Thyroid gland (tissue), 4 donors: ENCODE results near the gene ADAP1. TPM values are rescaled to one million over a fixed set of nuclear protein-coding genes. Genes with fewer than 3 reads are reported as not detected.

Source experiments
- DNase-seq, 2 donors: peaks; one replicate each; pipeline ENCODE4 v3.0.0-alpha.2; 2019
- H3K27ac ChIP-seq, 3 donors: fragments of 200-600 bp; sonication (generic); 1 replicate in 2 of 3; 2 replicates in 1 of 3; pipeline ENCODE4 v1.5.1; 2016 to 2019; ENCODE audit warnings: mild to moderate bottlenecking in 1 of 3, moderate library complexity in 1 of 3
- H3K27me3 ChIP-seq: fragments of 200-600 bp; sonication (generic); one replicate; pipeline ENCODE4 v1.5.1; 2019
- H3K36me3 ChIP-seq, 2 donors: fragments of 200-600 bp; sonication (generic); one replicate each; pipeline ENCODE4 v1.5.1; 2016 to 2019
- H3K4me1 ChIP-seq, 2 donors: fragments of 200-600 bp; sonication (generic); one replicate each; pipeline ENCODE4 v1.5.1; 2017 to 2019
- H3K4me3 ChIP-seq, 3 donors: fragments of 200-600 bp; sonication (generic); replicated peaks in 1 of 3; 1 replicate in 2 of 3; 2 replicates in 1 of 3; pipeline ENCODE4 v1.5.1; 2016; ENCODE audit warnings: mild to moderate bottlenecking in 1 of 3
- H3K9me3 ChIP-seq: fragments of 200-600 bp; sonication (generic); one replicate; pipeline ENCODE4 v1.5.1; 2017
- POLR2A ChIP-seq, 2 donors: fragments of 450-650 bp; IDR thresholded peaks; one replicate each; pipeline ENCODE4 v1.6.1; 2017; ENCODE audit warnings: antibody characterized with exemption in 2 of 2, mild to moderate bottlenecking in 2 of 2, moderate library complexity in 1 of 2
- WGBS, 2 donors: methylation state at CpG; one replicate each; pipeline ENCODE4 v1.1.5; 2017; 5-methylcytosine and 5-hydroxymethylcytosine counted together
- intact Hi-C: fragments of 100-400 bp; cut with DNase I; formaldehyde crosslinking; loops from one replicate; pipeline ENCODE4 v1.15.1; 2023
- total RNA-seq, 4 donors: library from RNA; depleted of rRNA; stranded (reverse); fragments of >200 nt; gene quantifications; one replicate each; pipeline ENCODE4 v1.2.3, GENCODE V29; 2016
- TF ChIP-seq, protein P1 (sequence below), 6 experiments: fragments of 200-600 bp in 3 of 6; fragments of 450-650 bp in 3 of 6; sonication (generic) in 3 of 6; IDR thresholded peaks; one replicate each; pipeline ENCODE4 v1.5.1; 2016 to 2019; ENCODE audit warnings: antibody characterized with exemption in 6 of 6, mild to moderate bottlenecking in 2 of 6, inconsistent platforms in 1 of 6, moderate library complexity in 1 of 6

ADAP1 gene
- total RNA-seq, 4 donors from 2014 or later = 11.7 to 29.9 (median 23.4) TPM

DNA sequence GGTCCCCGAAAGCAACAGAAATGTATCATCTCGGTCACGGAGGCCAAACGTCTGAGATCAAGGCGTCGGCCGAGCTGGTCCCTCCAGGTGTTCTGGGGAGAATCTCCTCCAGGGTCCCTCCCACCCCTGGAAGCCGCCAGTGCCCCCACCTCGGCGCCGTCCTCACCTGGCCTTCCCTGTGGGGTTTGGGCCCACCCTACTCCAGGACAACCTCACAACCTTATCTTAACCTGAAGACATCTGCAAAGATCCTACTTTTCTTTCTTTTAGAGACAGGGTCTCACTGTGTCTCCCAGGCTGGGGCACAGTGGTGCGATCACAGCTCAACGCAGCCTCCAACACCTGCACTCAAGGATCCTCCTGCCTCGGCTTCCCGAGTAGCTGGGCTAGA is 33.4 kb downstream of the ADAP1 start:
- WGBS, 2 donors = 90 to 93% methylated on average over 15 of the region's 15 CpGs
- DNase-seq = peak in 1 of 2 donors; percentile 0

DNA sequence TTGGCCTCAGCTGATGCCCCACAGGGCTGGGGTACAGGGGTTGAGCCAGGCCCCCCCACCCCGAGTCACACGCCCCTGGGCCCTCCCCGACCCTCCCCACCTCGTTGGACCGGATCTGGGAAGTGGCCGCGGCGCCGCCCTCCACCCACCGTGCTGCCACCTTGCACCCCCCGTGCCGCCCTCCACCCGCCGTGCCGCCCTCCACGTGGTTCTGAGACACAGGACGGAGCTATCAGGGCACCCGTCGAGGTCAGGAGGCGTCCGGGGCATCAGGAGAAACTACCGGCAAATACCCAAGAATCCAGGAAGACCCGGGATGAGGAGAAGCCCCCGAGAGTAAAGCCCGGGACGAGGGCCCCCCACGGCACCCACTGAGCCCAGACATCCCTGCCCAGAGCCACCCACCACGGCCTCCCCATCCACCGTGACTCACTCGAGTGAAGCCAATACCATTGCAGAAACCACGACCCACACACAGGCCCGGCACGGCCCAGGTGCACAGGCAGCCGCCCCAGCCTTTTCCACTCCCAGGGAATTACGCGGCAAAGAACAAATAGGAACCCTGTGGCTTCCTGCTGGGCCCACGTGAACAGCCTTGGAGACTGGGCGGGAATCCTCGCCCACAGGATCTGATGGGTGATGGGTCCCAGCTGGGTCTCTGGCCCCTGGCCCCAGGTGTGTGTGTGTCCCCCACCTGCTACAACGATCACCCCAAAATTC is 34.0 kb downstream of the ADAP1 start:
- 91 to 93% methylated on average over 29 to 30 of the region's 40 CpGs for WGBS, 2 donors
- Histone ChIP-seq H3K36me3 (no peaks in the 10 kb centered on the region), H3K9me3 (no peaks in the 10 kb centered on the region), H3K4me3 (no peak overlapping the region), H3K27ac (no peak overlapping the region), H3K4me1 (peaks cover 8 to 15% of the 10 kb centered on the region in 2 donors), H3K27me3 (no peaks in the 10 kb centered on the region)
- intact Hi-C loops = no loop called here
- DNase-seq = peak in 1 of 2 donors; percentile 0
- TF ChIP-seq, protein P1, sequence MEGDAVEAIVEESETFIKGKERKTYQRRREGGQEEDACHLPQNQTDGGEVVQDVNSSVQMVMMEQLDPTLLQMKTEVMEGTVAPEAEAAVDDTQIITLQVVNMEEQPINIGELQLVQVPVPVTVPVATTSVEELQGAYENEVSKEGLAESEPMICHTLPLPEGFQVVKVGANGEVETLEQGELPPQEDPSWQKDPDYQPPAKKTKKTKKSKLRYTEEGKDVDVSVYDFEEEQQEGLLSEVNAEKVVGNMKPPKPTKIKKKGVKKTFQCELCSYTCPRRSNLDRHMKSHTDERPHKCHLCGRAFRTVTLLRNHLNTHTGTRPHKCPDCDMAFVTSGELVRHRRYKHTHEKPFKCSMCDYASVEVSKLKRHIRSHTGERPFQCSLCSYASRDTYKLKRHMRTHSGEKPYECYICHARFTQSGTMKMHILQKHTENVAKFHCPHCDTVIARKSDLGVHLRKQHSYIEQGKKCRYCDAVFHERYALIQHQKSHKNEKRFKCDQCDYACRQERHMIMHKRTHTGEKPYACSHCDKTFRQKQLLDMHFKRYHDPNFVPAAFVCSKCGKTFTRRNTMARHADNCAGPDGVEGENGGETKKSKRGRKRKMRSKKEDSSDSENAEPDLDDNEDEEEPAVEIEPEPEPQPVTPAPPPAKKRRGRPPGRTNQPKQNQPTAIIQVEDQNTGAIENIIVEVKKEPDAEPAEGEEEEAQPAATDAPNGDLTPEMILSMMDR (IDR thresholded peaks at IDR 0.05) = no peak
- TF ChIP-seq POLR2A (IDR thresholded peaks at IDR 0.05) = no peak

More for the DNA sequence above, 33.4 kb downstream of the ADAP1 start:
- Histone ChIP-seq H3K4me3 (no peak overlapping the region), H3K4me1 (peaks cover 6 to 10% of the 10 kb centered on the region in 2 donors), H3K36me3 (no peaks in the 10 kb centered on the region), H3K27me3 (no peaks in the 10 kb centered on the region), H3K27ac (no peak overlapping the region), H3K9me3 (no peaks in the 10 kb centered on the region)
- intact Hi-C loops = no loop called here
- TF ChIP-seq POLR2A (IDR thresholded peaks at IDR 0.05) = no peak
- TF ChIP-seq, protein P1 (IDR thresholded peaks at IDR 0.05) = no peak

DNA sequence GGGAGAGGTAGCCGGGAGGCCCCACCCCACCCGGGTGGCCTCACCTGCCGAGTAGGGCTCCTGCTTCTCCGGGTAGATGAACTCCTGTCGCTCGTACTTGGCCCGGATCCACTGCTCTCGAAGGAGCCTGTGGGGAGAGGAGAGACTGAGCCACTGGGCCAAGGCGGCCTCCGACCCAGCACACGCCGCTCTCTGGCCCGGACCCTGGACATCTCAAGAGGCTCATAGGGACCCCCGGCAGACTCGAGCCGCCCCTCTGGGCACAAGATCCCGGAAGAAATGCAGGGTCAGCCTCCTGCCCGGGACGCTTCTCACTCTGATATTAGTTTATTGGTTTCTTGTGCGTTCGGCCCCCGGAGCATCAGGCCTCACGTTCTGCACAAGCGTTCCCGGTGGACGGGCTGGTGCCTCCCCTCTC is 34.5 kb downstream of the ADAP1 start:
- no peak for TF ChIP-seq POLR2A (IDR thresholded peaks at IDR 0.05)
- TF ChIP-seq, protein P1 (IDR thresholded peaks at IDR 0.05) = no peak

DNA sequence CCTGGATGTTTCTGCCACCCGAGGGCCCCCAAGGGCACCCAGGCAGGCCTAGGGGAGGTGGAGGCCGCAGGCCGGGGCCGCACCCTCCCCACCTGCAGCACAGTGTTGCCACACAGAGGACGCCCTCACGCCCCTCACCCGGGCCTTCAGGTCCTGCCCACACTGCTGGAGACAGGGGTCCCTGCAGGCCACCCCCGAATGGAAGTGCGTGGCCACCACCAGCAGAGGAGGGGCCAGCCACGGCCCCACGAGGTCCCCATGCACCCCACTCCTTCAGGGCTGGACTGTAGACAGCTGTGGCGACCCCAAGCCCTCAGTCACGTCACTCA is 35.4 kb downstream of the ADAP1 start:
- no peak overlapping the region for H3K4me3 ChIP-seq
- H3K9me3 ChIP-seq = no peaks in the 10 kb centered on the region
- DNase-seq = peak in 1 of 2 donors; percentile 1
- no peaks in the 10 kb centered on the region for H3K27me3 ChIP-seq
- no peaks in the 10 kb centered on the region for H3K36me3 ChIP-seq
- intact Hi-C loops = no loop called here
- H3K4me1 ChIP-seq = peaks cover 8 to 22% of the 10 kb centered on the region in 2 donors
- 86 to 93% methylated on average over 4 to 10 of the region's 13 CpGs for WGBS, 2 donors
- no peak overlapping the region for H3K27ac ChIP-seq
- no peak for TF ChIP-seq POLR2A (IDR thresholded peaks at IDR 0.05)
- TF ChIP-seq, protein P1 (IDR thresholded peaks at IDR 0.05) = no peak

More for the DNA sequence above, 34.5 kb downstream of the ADAP1 start:
- Histone ChIP-seq H3K27me3 (no peaks in the 10 kb centered on the region), H3K4me3 (no peak overlapping the region), H3K4me1 (peaks cover 8 to 16% of the 10 kb centered on the region in 2 donors), H3K36me3 (no peaks in the 10 kb centered on the region), H3K27ac (no peak overlapping the region), H3K9me3 (no peaks in the 10 kb centered on the region)
- DNase-seq = peak; percentile 73 to 80
- intact Hi-C loops = no loop called here
- WGBS, 2 donors = 54 to 56% methylated on average over 24 to 25 of the region's 26 CpGs

DNA sequence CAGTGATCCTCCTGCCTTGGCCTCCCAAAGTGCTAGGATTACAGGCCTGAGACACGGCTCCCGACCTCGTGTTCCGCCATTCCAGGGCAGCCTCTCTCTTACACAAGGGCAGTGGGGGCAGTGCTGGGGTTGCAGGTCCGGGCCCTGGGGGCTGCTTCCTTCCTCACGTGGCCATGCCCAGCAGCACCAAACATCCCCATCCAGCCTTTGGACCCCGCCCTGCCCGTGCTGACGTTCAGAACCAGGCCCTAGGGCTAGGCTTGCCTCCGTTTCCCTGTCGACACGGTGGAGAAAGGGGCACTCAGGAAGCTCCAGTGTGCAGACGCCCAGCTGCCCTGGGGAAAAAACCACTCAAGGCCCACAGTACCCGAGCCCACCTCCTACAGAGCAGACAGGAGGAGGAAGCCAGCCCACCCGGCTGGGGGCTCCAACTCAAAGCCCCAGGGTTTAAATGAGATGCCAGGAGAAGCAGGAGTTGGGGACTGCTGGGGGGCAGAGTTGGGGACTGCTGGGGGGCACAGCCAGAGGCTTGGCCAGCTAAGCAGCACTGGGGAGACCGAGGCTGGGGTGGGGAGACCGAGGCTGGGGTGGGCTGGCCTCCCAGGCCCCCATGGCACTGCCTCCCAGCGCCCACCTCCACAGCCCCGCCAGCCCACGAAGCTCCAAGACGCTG is 35.9 kb downstream of the ADAP1 start:
- WGBS, 2 donors = 90 to 92% methylated on average over 9 to 15 of the region's 21 CpGs

More for the DNA sequence above, 35.9 kb downstream of the ADAP1 start:
- intact Hi-C loops = no loop called here
- Histone ChIP-seq H3K4me3 (no peak overlapping the region), H3K27ac (no peak overlapping the region), H3K27me3 (no peaks in the 10 kb centered on the region), H3K9me3 (no peaks in the 10 kb centered on the region), H3K36me3 (no peaks in the 10 kb centered on the region), H3K4me1 (peaks cover 8 to 26% of the 10 kb centered on the region in 2 donors)
- peak in 1 of 2 donors; percentile 2 for DNase-seq
- no peak for TF ChIP-seq POLR2A (IDR thresholded peaks at IDR 0.05)
- TF ChIP-seq, protein P1 (IDR thresholded peaks at IDR 0.05) = no peak
